Activated T-helper 2 cell treated with anti-CD3 and anti-CD28 coated beads, Interferon-gamma antibody, Interleukin-2, Interleukin-4, amounts not matched to agents 10 μg/mL and 5 μg/mL and 100 μg/mL, durations not matched to agents 14 hours and 24 hours and 36 hours (primary cell): ENCODE data around the gene CAMTA1. TPM values are rescaled to one million over a fixed set of nuclear protein-coding genes. Genes with fewer than 3 reads are reported as not detected.

Experiments
- DNase-seq: peaks from one replicate; pipeline ENCODE4 v3.0.0; 2021; ENCODE audit warnings: low spot score
- H3K27ac Mint-ChIP-seq: one replicate; pipeline ENCODE4 v1.8.0; 2021; ENCODE audit warnings: mixed read lengths
- H3K27me3 Mint-ChIP-seq: one replicate; pipeline ENCODE4 v1.8.0; 2021; ENCODE audit warnings: low read depth, mixed read lengths
- H3K36me3 Mint-ChIP-seq: one replicate; pipeline ENCODE4 v1.8.0; 2021; ENCODE audit warnings: low read depth, mixed read lengths
- H3K4me1 Mint-ChIP-seq: one replicate; pipeline ENCODE4 v1.8.0; 2021; ENCODE audit warnings: low read depth, mixed read lengths
- H3K4me3 Mint-ChIP-seq: one replicate; pipeline ENCODE4 v1.8.0; 2021; ENCODE audit warnings: low read depth, mild to moderate bottlenecking, moderate library complexity, mixed read lengths
- H3K9me3 Mint-ChIP-seq: one replicate; pipeline ENCODE4 v1.8.0; 2021; ENCODE audit warnings: mixed read lengths
- intact Hi-C: fragments of 100-400 bp; cut with micrococcal nuclease; formaldehyde crosslinking; loops from one replicate; pipeline ENCODE4 v1.15.1; 2023
- total RNA-seq: library from RNA; stranded (reverse); gene quantifications from 2 replicates; pipeline ENCODE4 v1.2.3, GENCODE V29; 2022

Gene CAMTA1
- total RNA-seq, 1 donor from 2014 or later: 62.9 TPM

GRCh38 chr1:6867321-6867720 is 82.1 kb downstream of the CAMTA1 start:
- no peaks in the 10 kb centered on the region for H3K27me3 Mint-ChIP-seq
- H3K27ac Mint-ChIP-seq: no peak overlapping the region
- no peak overlapping the region for H3K4me3 Mint-ChIP-seq
- no peaks in the 10 kb centered on the region for H3K9me3 Mint-ChIP-seq
- DNase-seq: no peak
- H3K36me3 Mint-ChIP-seq: peaks cover 3% of the 10 kb centered on the region
- intact Hi-C loops: no loop called here
- peaks cover 14% of the 10 kb centered on the region for H3K4me1 Mint-ChIP-seq

DNA sequence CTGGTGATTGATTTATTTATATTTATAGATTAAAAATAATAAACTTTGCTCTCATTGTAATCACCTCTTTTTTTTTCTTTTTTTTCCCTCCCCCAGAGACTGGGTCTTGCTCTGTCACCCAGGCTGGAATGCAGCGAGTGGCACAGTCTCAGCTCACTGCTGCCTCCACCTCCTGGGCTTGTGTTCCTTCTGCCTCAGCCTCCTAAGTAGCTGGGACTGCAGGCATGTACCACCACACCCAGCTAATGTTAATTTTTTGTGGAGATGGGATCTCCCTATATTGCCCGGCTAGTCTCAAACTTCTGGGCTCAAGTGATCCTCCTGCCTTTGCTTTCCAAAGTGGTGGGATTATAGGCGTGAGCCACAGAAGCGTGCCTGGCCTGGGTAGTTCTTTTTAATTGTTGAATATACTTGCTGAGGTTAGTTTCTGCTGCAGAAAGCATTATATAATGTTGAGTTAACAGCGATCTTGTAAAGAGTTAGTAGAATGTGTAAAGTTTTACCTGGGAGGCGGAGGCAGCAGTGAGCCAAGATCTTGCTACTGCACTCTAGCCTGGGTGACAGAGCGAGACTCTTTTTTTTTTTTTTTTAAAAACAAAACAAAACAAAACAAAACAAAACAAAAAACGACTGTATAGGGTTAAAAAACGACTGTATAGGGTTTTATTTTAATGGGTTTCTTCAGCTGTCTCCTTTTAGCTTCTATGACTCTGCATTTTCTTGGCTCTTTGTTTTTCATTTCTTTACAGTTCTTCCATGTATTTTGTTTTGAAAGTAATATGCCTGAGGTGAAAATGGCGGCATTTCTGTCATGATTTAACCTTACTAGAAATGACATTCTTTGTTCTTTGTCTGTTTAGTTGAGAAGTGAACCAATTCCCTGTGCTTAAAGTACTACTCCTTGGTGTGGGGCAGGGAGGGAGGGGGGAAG is 82.7 kb downstream of the CAMTA1 start:
- H3K4me3 Mint-ChIP-seq: no peak overlapping the region
- intact Hi-C loops: no loop called here

DNA sequence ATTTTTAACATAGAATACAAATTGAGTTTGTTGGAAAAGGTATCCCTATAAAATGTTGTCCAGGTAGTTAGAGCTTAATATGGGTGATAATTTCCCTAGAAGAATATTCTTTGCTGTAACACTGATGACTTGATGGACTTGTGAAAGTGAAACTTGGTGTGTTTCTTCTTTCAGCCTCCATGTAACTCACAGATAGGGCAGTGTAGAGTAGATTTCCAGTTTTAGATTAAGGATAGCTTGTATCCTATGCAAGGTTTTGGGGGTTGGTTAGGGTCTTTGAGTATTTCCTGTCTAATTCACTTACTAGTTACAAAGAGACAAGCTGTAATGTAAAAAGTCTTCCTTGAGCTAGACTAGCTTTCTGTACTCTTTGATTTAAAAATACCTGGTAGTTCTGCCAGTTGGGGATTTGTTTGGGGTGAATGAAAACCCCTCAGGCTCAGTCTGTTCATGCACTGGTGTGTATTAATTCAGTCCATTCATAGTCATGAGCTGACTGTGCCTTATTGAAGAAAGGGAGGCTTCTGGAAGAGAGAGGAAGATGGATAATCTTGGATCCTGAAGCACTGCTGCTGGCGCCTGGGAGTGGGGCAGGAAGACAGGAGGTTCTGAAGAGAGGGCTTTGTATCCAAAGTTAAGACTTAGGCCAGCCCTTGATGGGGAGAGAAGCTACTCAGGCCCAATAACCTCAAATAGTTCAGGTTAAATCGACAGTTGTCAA is 83.6 kb downstream of the CAMTA1 start:
- no peak overlapping the region for H3K4me3 Mint-ChIP-seq
- peaks cover 7% of the 10 kb centered on the region for H3K36me3 Mint-ChIP-seq
- intact Hi-C loops: no loop called here
- no peak for DNase-seq
- H3K4me1 Mint-ChIP-seq: peaks cover 20% of the 10 kb centered on the region
- H3K9me3 Mint-ChIP-seq: no peaks in the 10 kb centered on the region
- no peaks in the 10 kb centered on the region for H3K27me3 Mint-ChIP-seq
- H3K27ac Mint-ChIP-seq: no peak overlapping the region

More for the DNA sequence above, 82.7 kb downstream of the CAMTA1 start:
- no peak for DNase-seq
- Mint-ChIP-seq H3K27ac (no peak overlapping the region), H3K36me3 (peaks cover 7% of the 10 kb centered on the region), H3K4me1 (peaks cover 20% of the 10 kb centered on the region), H3K9me3 (no peaks in the 10 kb centered on the region), H3K27me3 (no peaks in the 10 kb centered on the region)

DNA sequence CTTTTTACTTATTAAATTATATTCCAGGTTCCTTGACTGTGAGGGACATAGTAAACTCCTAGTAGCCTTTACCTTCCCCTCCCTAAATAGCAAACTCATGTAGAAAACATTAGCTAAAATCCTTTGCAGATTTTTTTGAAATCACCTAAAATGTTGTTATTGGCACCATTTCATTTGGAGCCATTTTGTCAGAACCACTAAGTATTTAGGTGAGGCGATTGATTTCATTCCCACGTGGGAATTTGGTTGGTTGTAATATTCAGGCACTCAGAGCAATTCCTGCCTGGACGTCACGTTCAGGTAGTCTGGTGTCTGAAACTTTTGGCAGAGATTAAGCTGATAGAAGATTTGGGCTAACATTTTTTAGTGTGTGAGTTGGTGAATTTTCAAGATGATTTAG is 84.3 kb downstream of the CAMTA1 start:
- peaks cover 20% of the 10 kb centered on the region for H3K4me1 Mint-ChIP-seq
- no peak overlapping the region for H3K4me3 Mint-ChIP-seq
- intact Hi-C loops: no loop called here
- no peak for DNase-seq
- no peaks in the 10 kb centered on the region for H3K27me3 Mint-ChIP-seq
- no peaks in the 10 kb centered on the region for H3K9me3 Mint-ChIP-seq
- no peak overlapping the region for H3K27ac Mint-ChIP-seq
- H3K36me3 Mint-ChIP-seq: peaks cover 4% of the 10 kb centered on the region

GRCh38 chr1:6870086-6870485 is 84.8 kb downstream of the CAMTA1 start:
- peaks cover 4% of the 10 kb centered on the region for H3K36me3 Mint-ChIP-seq
- intact Hi-C loops: no loop called here
- no peak overlapping the region for H3K27ac Mint-ChIP-seq
- DNase-seq: no peak
- no peak overlapping the region for H3K4me3 Mint-ChIP-seq
- no peaks in the 10 kb centered on the region for H3K9me3 Mint-ChIP-seq
- H3K27me3 Mint-ChIP-seq: no peaks in the 10 kb centered on the region
- peaks cover 20% of the 10 kb centered on the region for H3K4me1 Mint-ChIP-seq

DNA sequence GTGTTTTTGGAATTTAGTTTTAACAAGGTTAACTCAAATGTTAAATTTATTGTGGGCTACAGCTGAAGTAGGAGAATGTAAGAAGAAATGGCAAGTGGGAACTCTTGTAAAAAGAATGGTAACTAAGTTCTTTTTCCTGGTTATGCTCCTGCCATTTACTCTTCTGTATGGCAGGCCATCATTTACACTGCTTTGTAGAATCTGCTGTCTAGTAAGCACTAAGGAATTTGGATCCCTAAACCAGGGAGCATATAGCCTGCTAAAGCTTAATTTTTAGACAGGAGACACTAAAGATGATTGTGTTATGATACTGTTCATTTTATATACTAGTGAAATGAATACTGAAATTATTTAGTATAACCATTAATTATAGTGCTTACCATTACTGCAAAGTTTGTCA is 85.3 kb downstream of the CAMTA1 start:
- no peak overlapping the region for H3K4me3 Mint-ChIP-seq
- no peak for DNase-seq
- peaks cover 4% of the 10 kb centered on the region for H3K36me3 Mint-ChIP-seq
- H3K4me1 Mint-ChIP-seq: peaks cover 20% of the 10 kb centered on the region
- H3K27me3 Mint-ChIP-seq: no peaks in the 10 kb centered on the region
- H3K27ac Mint-ChIP-seq: no peak overlapping the region
- intact Hi-C loops: no loop called here
- H3K9me3 Mint-ChIP-seq: no peaks in the 10 kb centered on the region

GRCh38 chr1:6871300-6871972 is 86.2 kb downstream of the CAMTA1 start:
- intact Hi-C loops: no loop called here
- peaks cover 20% of the 10 kb centered on the region for H3K4me1 Mint-ChIP-seq
- no peaks in the 10 kb centered on the region for H3K9me3 Mint-ChIP-seq
- no peak for DNase-seq
- no peaks in the 10 kb centered on the region for H3K27me3 Mint-ChIP-seq
- H3K27ac Mint-ChIP-seq: no peak overlapping the region
- no peak overlapping the region for H3K4me3 Mint-ChIP-seq
- H3K36me3 Mint-ChIP-seq: peaks cover 4% of the 10 kb centered on the region

GRCh38 chr1:6872573-6873261 is 87.5 kb downstream of the CAMTA1 start:
- no peak for DNase-seq

GRCh38 chr1:6873298-6874015 is 88.2 kb downstream of the CAMTA1 start:
- H3K36me3 Mint-ChIP-seq: peaks cover 4% of the 10 kb centered on the region
- DNase-seq: no peak
- H3K4me3 Mint-ChIP-seq: no peak overlapping the region
- no peaks in the 10 kb centered on the region for H3K27me3 Mint-ChIP-seq
- no peaks in the 10 kb centered on the region for H3K9me3 Mint-ChIP-seq
- H3K4me1 Mint-ChIP-seq: peaks cover 20% of the 10 kb centered on the region
- intact Hi-C loops: no loop called here
- H3K27ac Mint-ChIP-seq: no peak overlapping the region

More at GRCh38 chr1:6872573-6873261, 87.5 kb downstream of the CAMTA1 start:
- Mint-ChIP-seq H3K27me3 (no peaks in the 10 kb centered on the region), H3K4me1 (peaks cover 20% of the 10 kb centered on the region), H3K9me3 (no peaks in the 10 kb centered on the region), H3K27ac (no peak overlapping the region), H3K4me3 (no peak overlapping the region), H3K36me3 (peaks cover 4% of the 10 kb centered on the region)
- intact Hi-C loops: no loop called here

- H3K36me3 Mint-ChIP-seq: peaks cover 4% of the 10 kb centered on the region
- H3K27me3 Mint-ChIP-seq: no peaks in the 10 kb centered on the region
- H3K27ac Mint-ChIP-seq: no peak overlapping the region
- H3K4me3 Mint-ChIP-seq: no peak overlapping the region
- no peak for DNase-seq
- no peaks in the 10 kb centered on the region for H3K9me3 Mint-ChIP-seq
- peaks cover 16% of the 10 kb centered on the region for H3K4me1 Mint-ChIP-seq
- intact Hi-C loops: no loop called here
Observed at GRCh38 chr1:6874298-6874697, 89.0 kb downstream of the CAMTA1 start.

- no peak for DNase-seq
- Mint-ChIP-seq H3K27ac (no peak overlapping the region), H3K4me3 (no peak overlapping the region), H3K27me3 (no peaks in the 10 kb centered on the region), H3K9me3 (no peaks in the 10 kb centered on the region), H3K36me3 (no peaks in the 10 kb centered on the region), H3K4me1 (peaks cover 5% of the 10 kb centered on the region)
- intact Hi-C loops: no loop called here
Observed at GRCh38 chr1:6880951-6881690, 95.9 kb downstream of the CAMTA1 start.
